Measurements from ENCODE around the gene NPPA. TPM values are rescaled to one million over a fixed set of nuclear protein-coding genes. Genes with fewer than 3 reads are reported as not detected.
A peak's percentile ranks its signal among the peaks of the same experiment; 100 is the strongest.

The NPPA gene
- total RNA-seq, 1 experiment from 2014 or later: not detected

DNA sequence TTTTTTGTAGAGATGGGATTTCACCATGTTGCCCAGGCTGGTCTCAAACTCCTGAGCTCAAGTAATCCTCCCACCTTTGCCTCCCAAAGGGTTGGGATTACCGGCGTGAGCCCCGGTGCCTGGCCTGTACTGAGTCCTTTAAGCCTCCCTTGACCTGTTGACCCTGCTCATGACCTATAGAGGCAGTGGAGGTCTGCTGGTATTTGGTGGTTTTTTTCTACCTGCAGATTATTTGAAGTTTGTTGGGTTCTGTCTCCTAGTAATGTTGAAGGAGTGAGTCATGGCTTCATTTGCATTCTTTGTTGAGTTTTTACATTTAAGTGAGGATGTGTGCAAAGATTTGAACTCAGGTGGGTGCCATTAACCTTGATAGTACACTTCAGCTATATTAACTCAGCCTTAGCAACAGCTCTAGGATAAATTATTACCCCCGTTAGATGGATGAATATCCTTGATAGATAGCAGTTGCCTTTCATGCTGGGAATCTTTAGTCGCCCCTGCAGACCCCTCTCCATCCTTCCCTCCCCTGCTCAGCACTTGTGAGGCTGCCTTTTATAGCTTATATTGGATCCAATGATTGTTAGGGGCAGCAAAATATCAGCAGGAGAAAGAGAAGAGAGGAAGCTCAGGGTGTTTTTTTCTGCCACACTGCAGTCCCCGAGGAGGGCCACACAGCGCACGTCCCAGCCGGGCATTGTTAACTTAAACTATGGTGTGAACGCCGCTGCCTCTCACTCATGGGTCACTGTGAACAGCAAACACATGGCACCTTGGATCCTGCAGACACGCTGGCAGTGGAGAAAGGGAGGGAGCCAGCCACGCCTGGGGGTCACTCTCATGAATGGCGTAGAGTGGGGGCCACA, 26.0 kb upstream of the NPPA start:
- no peak overlapping the region for H2BK5ac ChIP-seq (ENCODE audit: insufficient read length, low read length)
- no peaks in the 10 kb centered on the region for H3K9me3 ChIP-seq (ENCODE audit: control insufficient read depth, low read depth, low read length)
- no peaks in the 10 kb centered on the region for H3K27me3 ChIP-seq (ENCODE audit: insufficient read depth, low read length)
- TF ChIP-seq, protein P1, sequence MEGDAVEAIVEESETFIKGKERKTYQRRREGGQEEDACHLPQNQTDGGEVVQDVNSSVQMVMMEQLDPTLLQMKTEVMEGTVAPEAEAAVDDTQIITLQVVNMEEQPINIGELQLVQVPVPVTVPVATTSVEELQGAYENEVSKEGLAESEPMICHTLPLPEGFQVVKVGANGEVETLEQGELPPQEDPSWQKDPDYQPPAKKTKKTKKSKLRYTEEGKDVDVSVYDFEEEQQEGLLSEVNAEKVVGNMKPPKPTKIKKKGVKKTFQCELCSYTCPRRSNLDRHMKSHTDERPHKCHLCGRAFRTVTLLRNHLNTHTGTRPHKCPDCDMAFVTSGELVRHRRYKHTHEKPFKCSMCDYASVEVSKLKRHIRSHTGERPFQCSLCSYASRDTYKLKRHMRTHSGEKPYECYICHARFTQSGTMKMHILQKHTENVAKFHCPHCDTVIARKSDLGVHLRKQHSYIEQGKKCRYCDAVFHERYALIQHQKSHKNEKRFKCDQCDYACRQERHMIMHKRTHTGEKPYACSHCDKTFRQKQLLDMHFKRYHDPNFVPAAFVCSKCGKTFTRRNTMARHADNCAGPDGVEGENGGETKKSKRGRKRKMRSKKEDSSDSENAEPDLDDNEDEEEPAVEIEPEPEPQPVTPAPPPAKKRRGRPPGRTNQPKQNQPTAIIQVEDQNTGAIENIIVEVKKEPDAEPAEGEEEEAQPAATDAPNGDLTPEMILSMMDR (conservative IDR thresholded peaks at IDR 0.05): no peak
- no peak overlapping the region for H4K91ac ChIP-seq (ENCODE audit: insufficient read length, low read depth, low read length)
- H3T11ph ChIP-seq (ENCODE audit: low read length): no peak overlapping the region
- Mint-ChIP-seq H3K36me3 (ENCODE audit: insufficient read depth in 1 of 3, low read depth in 3 of 3) (no peaks in the 10 kb centered on the region; a peak in 1 of 7 replicates), H3K27me3 (ENCODE audit: low read depth) (no peaks in the 10 kb centered on the region; the same call in 1 of the 2 replicates), H3K27ac (0 out of 7 replicates have a peak overlapping the region, but pooled peaks of 1 of the 3 experiments have one; percentile 41), H3K4me1 (no peaks in the 10 kb centered on the region), H3K4me3 (no peak overlapping the region), H3K9me3 (no peaks in the 10 kb centered on the region)
- H3K79me1 ChIP-seq (ENCODE audit: insufficient read depth, low read depth, low read length, poor library complexity, severe bottlenecking): no peaks in the 10 kb centered on the region
- no peak overlapping the region for H2BK12ac ChIP-seq (ENCODE audit: insufficient read length, low read depth, low read length)
- no peak overlapping the region for H2BK120ac ChIP-seq (ENCODE audit: low read depth, low read length, poor library complexity, severe bottlenecking)
- DNase-seq: no peak
- no peaks in the 10 kb centered on the region for H3K23me2 ChIP-seq (ENCODE audit: insufficient read length, low read depth, low read length, poor library complexity, severe bottlenecking)
- WGBS (ENCODE audit: extremely low coverage, insufficient read length, low lambda C conversion rate): no CpG with 5 or more reads among the region's 14 CpGs
- H3K4me1 ChIP-seq (ENCODE audit: insufficient read depth, low read length): no peaks in the 10 kb centered on the region
- H3K18ac ChIP-seq (ENCODE audit: insufficient read length, low read depth, low read length): no peak overlapping the region
- no peak overlapping the region for H2BK20ac ChIP-seq (ENCODE audit: low read depth, low read length, poor library complexity, severe bottlenecking)
- no peak overlapping the region for H2BK15ac ChIP-seq (ENCODE audit: low read depth, low read length)
- H3K23ac ChIP-seq (ENCODE audit: insufficient read length, low read depth, low read length): no peak overlapping the region
- H4K5ac ChIP-seq (ENCODE audit: insufficient read length, low read depth, low read length): no peak overlapping the region
- H3K56ac ChIP-seq (ENCODE audit: insufficient read length, low read depth, low read length): no peak overlapping the region
- no peak overlapping the region for H4K8ac ChIP-seq (replicated peaks; ENCODE audit: insufficient read length, low read depth, low read length)
- H3K14ac ChIP-seq (ENCODE audit: insufficient read depth, low read length): no peak overlapping the region
- no peak overlapping the region for H3K4ac ChIP-seq (ENCODE audit: low read depth, low read length)
- no peak overlapping the region for H3K4me2 ChIP-seq (ENCODE audit: insufficient read depth, insufficient read length, low read length)
- no peak overlapping the region for H3K27ac ChIP-seq (ENCODE audit: insufficient read length, low read depth, low read length)
- no peaks in the 10 kb centered on the region for H3K79me2 ChIP-seq (ENCODE audit: insufficient read depth, low read length)
- H2AK5ac ChIP-seq (ENCODE audit: insufficient read length, low read length): no peak overlapping the region
- H3K9ac ChIP-seq (ENCODE audit: extremely low read depth, insufficient read length, low read length): no peak overlapping the region
- no peaks in the 10 kb centered on the region for H4K20me1 ChIP-seq (ENCODE audit: control insufficient read depth, insufficient read depth, insufficient read length)
- H2AFZ ChIP-seq (ENCODE audit: low read length): no peak overlapping the region

All from H9 (cell line).